ENCODE measurements around the gene PECR.

Gene PECR

GRCh38 chr2:216003876-216004696 lies 77.5 kb downstream of the PECR start:
- TF ChIP-seq EP300 (IDR thresholded peaks at IDR 0.05; ENCODE audit: borderline replicate concordance), result no peak
- no peak for TF ChIP-seq TCF12 (IDR thresholded peaks at IDR 0.05; ENCODE audit: low read depth)
- TF ChIP-seq CEBPB (IDR thresholded peaks at IDR 0.05), result no peak
- TF ChIP-seq TEAD4 (IDR thresholded peaks at IDR 0.05), result no peak
- TF ChIP-seq, protein P1, sequence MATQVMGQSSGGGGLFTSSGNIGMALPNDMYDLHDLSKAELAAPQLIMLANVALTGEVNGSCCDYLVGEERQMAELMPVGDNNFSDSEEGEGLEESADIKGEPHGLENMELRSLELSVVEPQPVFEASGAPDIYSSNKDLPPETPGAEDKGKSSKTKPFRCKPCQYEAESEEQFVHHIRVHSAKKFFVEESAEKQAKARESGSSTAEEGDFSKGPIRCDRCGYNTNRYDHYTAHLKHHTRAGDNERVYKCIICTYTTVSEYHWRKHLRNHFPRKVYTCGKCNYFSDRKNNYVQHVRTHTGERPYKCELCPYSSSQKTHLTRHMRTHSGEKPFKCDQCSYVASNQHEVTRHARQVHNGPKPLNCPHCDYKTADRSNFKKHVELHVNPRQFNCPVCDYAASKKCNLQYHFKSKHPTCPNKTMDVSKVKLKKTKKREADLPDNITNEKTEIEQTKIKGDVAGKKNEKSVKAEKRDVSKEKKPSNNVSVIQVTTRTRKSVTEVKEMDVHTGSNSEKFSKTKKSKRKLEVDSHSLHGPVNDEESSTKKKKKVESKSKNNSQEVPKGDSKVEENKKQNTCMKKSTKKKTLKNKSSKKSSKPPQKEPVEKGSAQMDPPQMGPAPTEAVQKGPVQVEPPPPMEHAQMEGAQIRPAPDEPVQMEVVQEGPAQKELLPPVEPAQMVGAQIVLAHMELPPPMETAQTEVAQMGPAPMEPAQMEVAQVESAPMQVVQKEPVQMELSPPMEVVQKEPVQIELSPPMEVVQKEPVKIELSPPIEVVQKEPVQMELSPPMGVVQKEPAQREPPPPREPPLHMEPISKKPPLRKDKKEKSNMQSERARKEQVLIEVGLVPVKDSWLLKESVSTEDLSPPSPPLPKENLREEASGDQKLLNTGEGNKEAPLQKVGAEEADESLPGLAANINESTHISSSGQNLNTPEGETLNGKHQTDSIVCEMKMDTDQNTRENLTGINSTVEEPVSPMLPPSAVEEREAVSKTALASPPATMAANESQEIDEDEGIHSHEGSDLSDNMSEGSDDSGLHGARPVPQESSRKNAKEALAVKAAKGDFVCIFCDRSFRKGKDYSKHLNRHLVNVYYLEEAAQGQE (IDR thresholded peaks at IDR 0.05; ENCODE audit: low read depth), result no peak
- TF ChIP-seq MAX (IDR thresholded peaks at IDR 0.05), result no peak
- TF ChIP-seq TAF1 (IDR thresholded peaks at IDR 0.05; ENCODE audit: low read depth), result no peak
- TF ChIP-seq, protein P2, sequence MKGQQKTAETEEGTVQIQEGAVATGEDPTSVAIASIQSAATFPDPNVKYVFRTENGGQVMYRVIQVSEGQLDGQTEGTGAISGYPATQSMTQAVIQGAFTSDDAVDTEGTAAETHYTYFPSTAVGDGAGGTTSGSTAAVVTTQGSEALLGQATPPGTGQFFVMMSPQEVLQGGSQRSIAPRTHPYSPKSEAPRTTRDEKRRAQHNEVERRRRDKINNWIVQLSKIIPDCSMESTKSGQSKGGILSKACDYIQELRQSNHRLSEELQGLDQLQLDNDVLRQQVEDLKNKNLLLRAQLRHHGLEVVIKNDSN (IDR thresholded peaks at IDR 0.05), result no peak
- TF ChIP-seq CREB1 (IDR thresholded peaks at IDR 0.05; ENCODE audit: low read depth), result no peak
- no peak for TF ChIP-seq RAD21 (IDR thresholded peaks at IDR 0.05; ENCODE audit: low read depth)
- TF ChIP-seq EGR1 (IDR thresholded peaks at IDR 0.05), result no peak
- TF ChIP-seq NFIC (IDR thresholded peaks at IDR 0.05), result no peak
- no peak for TF ChIP-seq ZBTB7A (IDR thresholded peaks at IDR 0.05; ENCODE audit: low read depth)
- TF ChIP-seq YY1 (IDR thresholded peaks at IDR 0.05; ENCODE audit: low read depth), result no peak
- TF ChIP-seq FOXM1 (IDR thresholded peaks at IDR 0.05; ENCODE audit: borderline replicate concordance, low read depth), result no peak

DNA sequence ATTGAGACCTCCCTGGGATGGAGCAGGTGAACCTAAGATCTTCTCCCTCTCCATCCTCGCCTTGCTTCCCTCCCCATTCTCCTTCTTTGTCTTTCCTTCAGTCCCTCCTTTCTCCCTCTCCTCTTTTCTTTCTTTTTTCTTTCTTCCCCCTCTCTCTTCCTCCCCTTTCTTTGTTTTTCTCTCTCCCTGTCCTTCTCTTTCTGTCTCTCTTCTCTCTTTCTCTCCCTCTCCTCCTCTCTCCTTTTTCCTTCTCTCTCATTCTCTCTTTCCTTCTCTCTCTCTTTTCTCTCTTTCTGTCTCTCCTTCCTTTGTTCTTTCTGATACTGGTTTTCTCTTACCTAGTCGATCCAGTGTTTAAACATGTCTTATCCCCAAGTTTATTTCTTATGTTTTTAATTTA lies 78.9 kb downstream of the PECR start:
- TF ChIP-seq ZBTB7A (IDR thresholded peaks at IDR 0.05; ENCODE audit: low read depth) (no peak), YY1 (IDR thresholded peaks at IDR 0.05; ENCODE audit: low read depth) (no peak), MAX (IDR thresholded peaks at IDR 0.05) (no peak), CEBPB (IDR thresholded peaks at IDR 0.05) (no peak), NFIC (IDR thresholded peaks at IDR 0.05) (no peak), CREB1 (IDR thresholded peaks at IDR 0.05; ENCODE audit: low read depth) (no peak), EGR1 (IDR thresholded peaks at IDR 0.05) (no peak), TCF12 (IDR thresholded peaks at IDR 0.05; ENCODE audit: low read depth) (no peak), TEAD4 (IDR thresholded peaks at IDR 0.05) (no peak), TAF1 (IDR thresholded peaks at IDR 0.05; ENCODE audit: low read depth) (no peak), FOXM1 (IDR thresholded peaks at IDR 0.05; ENCODE audit: borderline replicate concordance, low read depth) (no peak), EP300 (IDR thresholded peaks at IDR 0.05; ENCODE audit: borderline replicate concordance) (no peak)
- TF ChIP-seq, protein P1 (IDR thresholded peaks at IDR 0.05; ENCODE audit: low read depth), result no peak
- TF ChIP-seq, protein P2 (IDR thresholded peaks at IDR 0.05), result no peak

GRCh38 chr2:216002101-216002678 lies 79.4 kb downstream of the PECR start:
- no peak for TF ChIP-seq CREB1 (IDR thresholded peaks at IDR 0.05; ENCODE audit: low read depth)
- no peak for TF ChIP-seq ZBTB7A (IDR thresholded peaks at IDR 0.05; ENCODE audit: low read depth)
- no peak for TF ChIP-seq TCF12 (IDR thresholded peaks at IDR 0.05; ENCODE audit: low read depth)
- no peak for TF ChIP-seq FOXM1 (IDR thresholded peaks at IDR 0.05; ENCODE audit: borderline replicate concordance, low read depth)
- TF ChIP-seq YY1 (IDR thresholded peaks at IDR 0.05; ENCODE audit: low read depth), result no peak
- TF ChIP-seq TAF1 (IDR thresholded peaks at IDR 0.05; ENCODE audit: low read depth), result no peak
- no peak for TF ChIP-seq CEBPB (IDR thresholded peaks at IDR 0.05)
- no peak for TF ChIP-seq RAD21 (IDR thresholded peaks at IDR 0.05; ENCODE audit: low read depth)

DNA sequence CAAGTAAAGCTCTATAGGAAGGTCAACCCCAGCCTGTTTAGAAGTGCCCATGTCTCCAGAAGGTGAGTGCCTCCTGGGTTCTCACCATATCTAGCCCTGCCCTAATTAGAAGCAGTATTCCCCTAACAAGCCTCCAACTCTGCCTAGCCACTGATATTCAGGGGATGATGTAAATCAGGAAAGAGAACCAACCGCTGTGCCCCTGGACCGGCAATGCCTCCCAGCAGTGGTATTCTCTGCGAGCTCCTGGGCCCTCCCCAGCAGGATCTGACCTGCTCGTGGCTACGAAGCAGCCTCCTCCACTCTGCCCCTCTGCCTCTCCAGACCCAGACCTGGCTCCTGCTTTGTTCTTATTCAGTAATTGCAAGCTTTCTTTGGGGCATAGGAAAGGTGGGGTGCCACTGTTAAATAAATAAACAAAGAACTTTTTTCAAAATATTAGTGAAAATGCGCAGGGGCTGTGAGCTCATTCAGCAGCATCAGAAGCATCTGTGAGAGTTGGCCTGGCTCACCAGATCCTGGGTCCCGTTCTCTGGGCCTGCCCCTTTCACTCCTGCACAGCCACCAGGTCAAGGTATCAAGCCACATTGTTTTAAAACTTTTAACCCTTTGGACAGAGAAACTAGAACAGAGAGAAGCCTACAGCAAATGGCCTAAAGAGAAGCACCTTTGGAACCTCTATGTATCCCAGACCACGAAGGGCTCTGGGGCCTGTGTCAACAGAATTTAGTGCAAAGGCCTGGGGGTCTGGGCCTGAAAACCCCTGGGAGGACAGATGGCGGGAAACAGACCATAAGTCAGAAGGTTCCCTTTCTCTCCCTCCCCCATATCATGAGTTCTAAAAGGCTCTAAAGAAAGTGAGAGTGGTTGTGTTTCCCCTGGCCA lies 80.2 kb downstream of the PECR start:
- TF ChIP-seq, protein P1 (IDR thresholded peaks at IDR 0.05; ENCODE audit: low read depth), result no peak
- no peak for TF ChIP-seq MAX (IDR thresholded peaks at IDR 0.05)
- no peak for TF ChIP-seq NFIC (IDR thresholded peaks at IDR 0.05)
- no peak for TF ChIP-seq ZBTB7A (IDR thresholded peaks at IDR 0.05; ENCODE audit: low read depth)
- TF ChIP-seq EGR1 (IDR thresholded peaks at IDR 0.05), result no peak

Data from Ishikawa (cell line).